NCI-H1694 (cell line): ENCODE results near the gene TMEM176B.

Experiments used
- DNase-seq: peaks from one replicate; lab custom pipeline; 2025; lab: John Stamatoyannopoulos, UW

The TMEM176B gene

GRCh38 chr7:150799741-150800580, at the start of gene TMEM176B:
Gene TMEM176B, minus strand, starts transcription at chr7:150800364. Its CDS starts 3,795 bp downstream, at chr7:150796569.
- no peak for DNase-seq

GRCh38 chr7:150849204-150849775, 49.1 kb upstream of the TMEM176B start:
- no peak for DNase-seq

- DNase-seq, result no peak
Measured at GRCh38 chr7:150848561-150849115, 48.5 kb upstream of the TMEM176B start.

GRCh38 chr7:150848111-150848510, 47.9 kb upstream of the TMEM176B start:
- no peak for DNase-seq

- DNase-seq, result no peak
Measured at GRCh38 chr7:150847536-150847935, 47.4 kb upstream of the TMEM176B start.

- DNase-seq, result no peak
Measured at GRCh38 chr7:150846291-150847115, 46.3 kb upstream of the TMEM176B start.

GRCh38 chr7:150845421-150845861, 45.3 kb upstream of the TMEM176B start:
- no peak for DNase-seq

GRCh38 chr7:150842716-150843115, 42.6 kb upstream of the TMEM176B start:
- DNase-seq, result no peak

- no peak for DNase-seq
Measured at GRCh38 chr7:150842018-150842417, 41.9 kb upstream of the TMEM176B start.

- DNase-seq, result no peak
Measured at GRCh38 chr7:150838965-150839650, 38.9 kb upstream of the TMEM176B start.

GRCh38 chr7:150835702-150836280, 35.6 kb upstream of the TMEM176B start:
- DNase-seq, result no peak

- no peak for DNase-seq
Measured at GRCh38 chr7:150835019-150835418, 34.9 kb upstream of the TMEM176B start.

- DNase-seq, result no peak
Measured at GRCh38 chr7:150831851-150832250, 31.7 kb upstream of the TMEM176B start.

- no peak for DNase-seq
Measured at GRCh38 chr7:150830937-150831336, 30.8 kb upstream of the TMEM176B start.

- no peak for DNase-seq
Measured at GRCh38 chr7:150829426-150829825, 29.3 kb upstream of the TMEM176B start.

- no peak for DNase-seq
Measured at GRCh38 chr7:150828384-150828783, 28.2 kb upstream of the TMEM176B start.

- DNase-seq, result no peak
Measured at GRCh38 chr7:150826061-150826849, 26.1 kb upstream of the TMEM176B start.

GRCh38 chr7:150824379-150825177, 24.4 kb upstream of the TMEM176B start:
- no peak for DNase-seq

- DNase-seq, result no peak
Measured at GRCh38 chr7:150823484-150824126, 23.4 kb upstream of the TMEM176B start.
